ENCODE measurements around the gene MTNR1B. TPM values are rescaled to one million over a fixed set of nuclear protein-coding genes. Genes with fewer than 3 reads are reported as not detected.

Gene MTNR1B
- polyA plus RNA-seq, 1 of the 3 experiments (the other 2 are of a cell fraction): not detected

- TF ChIP-seq REST (IDR thresholded peaks at IDR 0.05; ENCODE audit: low read depth, low read length) (no peak), ZBTB33 (IDR thresholded peaks at IDR 0.05; ENCODE audit: borderline replicate concordance, low read depth) (no peak), ELF1 (IDR thresholded peaks at IDR 0.05) (no peak)
These were observed 56.3 kb downstream of the MTNR1B start (continued) for GRCh38 chr11:93025558-93026255.

GRCh38 chr11:93028960-93029522 lies 59.6 kb downstream of the MTNR1B start:
- WGBS (ENCODE audit: low lambda C conversion rate): 72% methylated on average over 6 of the region's 6 CpGs
- Histone ChIP-seq H3K79me2 (ENCODE audit: insufficient read depth) (no peaks in the 10 kb centered on the region), H3K4me3 (ENCODE audit: low read depth in 2 of 2, low read length in 1 of 2) (no peak overlapping the region), H3K36me3 (replicated peaks in 1 of 2; ENCODE audit: control insufficient read depth in 1 of 2, insufficient read depth in 2 of 2, low read length in 1 of 2) (no peaks in the 10 kb centered on the region), H3K4me2 (no peak overlapping the region), H2AFZ (ENCODE audit: low read depth) (peak overlapping the region; percentile 57), H3K4me1 (ENCODE audit: control insufficient read depth in 1 of 2, insufficient read depth in 2 of 2, low read depth in 1 of 2, low read length in 1 of 2) (peaks cover 4 to 7% of the 10 kb centered on the region in 2 experiments; a peak in 1 of 4 replicates), H3K9me3 (no peaks in the 10 kb centered on the region), H4K20me1 (ENCODE audit: insufficient read depth) (no peaks in the 10 kb centered on the region), H3K9me2 (no peaks in the 10 kb centered on the region), H3K27ac (ENCODE audit: low read depth in 2 of 2, low read length in 1 of 2) (no peak overlapping the region; a peak in 1 of 4 replicates), H3K9ac (no peak overlapping the region), H3F3A (replicated peaks; ENCODE audit: insufficient read depth) (peaks cover 2% of the 10 kb centered on the region), H3K27me3 (ENCODE audit: insufficient read depth) (no peaks in the 10 kb centered on the region)
- CTCF ChIA-PET: interaction anchor here (1.6 kb wide), 2 partner anchors 19 to 35 kb away, joined by 3 to 4 read pairs; no protein-coding TSS in a partner anchor
- DNase-seq: no peak
- TF ChIP-seq CHD2 (IDR thresholded peaks at IDR 0.05; ENCODE audit: low read length, partially characterized antibody): no peak
- POLR2A ChIA-PET: no interaction called here

- no peak overlapping the region for H3K4me2 ChIP-seq
- no peak overlapping the region for H3K27ac ChIP-seq (ENCODE audit: low read depth in 2 of 2, low read length in 1 of 2)
- ChIA-PET POLR2A (no interaction called here), CTCF (interaction anchor here (1.1 kb wide), 1 partner anchor 9 kb away, joined by 3 read pairs; no protein-coding TSS in a partner anchor)
- H3K27me3 ChIP-seq (ENCODE audit: insufficient read depth): no peaks in the 10 kb centered on the region
- H3K36me3 ChIP-seq (replicated peaks in 1 of 2; ENCODE audit: control insufficient read depth in 1 of 2, insufficient read depth in 2 of 2, low read length in 1 of 2): no peaks in the 10 kb centered on the region
- no peak overlapping the region for H3K9ac ChIP-seq
- H3F3A ChIP-seq (replicated peaks; ENCODE audit: insufficient read depth): no peaks in the 10 kb centered on the region
- no peaks in the 10 kb centered on the region for H3K9me2 ChIP-seq
- H2AFZ ChIP-seq (ENCODE audit: low read depth): no peak overlapping the region
- WGBS (ENCODE audit: low lambda C conversion rate): 91% methylated on average over 7 of the region's 8 CpGs
- no peaks in the 10 kb centered on the region for H3K79me2 ChIP-seq (ENCODE audit: insufficient read depth)
- H3K9me3 ChIP-seq: no peaks in the 10 kb centered on the region
- H4K20me1 ChIP-seq (ENCODE audit: insufficient read depth): no peaks in the 10 kb centered on the region
- peaks cover 0 to 7% of the 10 kb centered on the region in 2 experiments; a peak in 1 of 4 replicates for H3K4me1 ChIP-seq (ENCODE audit: control insufficient read depth in 1 of 2, insufficient read depth in 2 of 2, low read depth in 1 of 2, low read length in 1 of 2)
- DNase-seq: no peak
- H3K4me3 ChIP-seq (ENCODE audit: low read depth in 2 of 2, low read length in 1 of 2): no peak overlapping the region
- TF ChIP-seq FOXM1 (IDR thresholded peaks at IDR 0.05; ENCODE audit: low read depth) (no peak), USF2 (IDR thresholded peaks at IDR 0.05; ENCODE audit: borderline replicate concordance, low read depth, low read length) (no peak), RFX5 (IDR thresholded peaks at IDR 0.05; ENCODE audit: low read length) (no peak), EP300 (IDR thresholded peaks at IDR 0.05; ENCODE audit: borderline replicate concordance in 1 of 2, low read depth in 1 of 2, low read length in 1 of 2) (no peak), TEAD4 (IDR thresholded peaks at IDR 0.05; ENCODE audit: borderline replicate concordance, insufficient read depth) (no peak), RXRA (IDR thresholded peaks at IDR 0.05; ENCODE audit: borderline replicate concordance, low read depth) (no peak), CHD2 (IDR thresholded peaks at IDR 0.05; ENCODE audit: low read length, partially characterized antibody) (no peak), EZH2phosphoT487 (IDR thresholded peaks at IDR 0.05; ENCODE audit: borderline replicate concordance, low read depth) (no peak), NFIC (IDR thresholded peaks at IDR 0.05; ENCODE audit: borderline replicate concordance) (no peak), REST (IDR thresholded peaks at IDR 0.05; ENCODE audit: low read depth, low read length) (no peak)
These were observed 61.9 kb downstream of the MTNR1B start for GRCh38 chr11:93031386-93031785.

Data from SK-N-SH (cell line).